A549 (cell line): ENCODE results near the gene SPACA5. TPM values are rescaled to one million over a fixed set of nuclear protein-coding genes. Genes with fewer than 3 reads are reported as not detected.

Experiments used
- ATAC-seq, 2 experiments: fragments of 200-7000 bp in 1 of 2; fragments of >200 bp in 1 of 2; cut with Nextera tagmentation in 1 of 2; cut with Tn5 transposase in 1 of 2; 3 replicates each; pipeline versions ENCODE4 v1.8.0 to v1.9.1; 2018 to 2020; ENCODE audit warnings: mild to moderate bottlenecking in 1 of 2, moderate library complexity in 1 of 2
- CTCF ChIA-PET: fragments of 300-600 bp; sonication (Branson Sonifier 250); formaldehyde crosslinking; extraction: SDS; loops from one replicate; lab custom pipeline; 2021; ENCODE audit warnings: antibody characterized with exemption, inconsistent platforms; lab: Yijun Ruan, JAX
- POLR2A ChIA-PET: fragments of 350-600 bp; formaldehyde crosslinking; extraction: SDS; loops from one replicate; lab custom pipeline; 2021; ENCODE audit warnings: antibody characterized with exemption, inconsistent platforms; lab: Yijun Ruan, JAX
- DNase-seq, 2 experiments: peaks; one replicate each; pipeline versions ENCODE4 v3.0.0 to v3.0.0-alpha.2; 2011 to 2016; ENCODE audit warnings: low read depth in 1 of 2, low spot score in 1 of 2
- FAIRE-seq: peaks from 2 replicates; lab custom pipeline; 2011; peaks lifted over from hg19 to GRCh38; lab: Jason Lieb, UNC
- H3K27ac ChIP-seq, 2 experiments: fragments of >200 bp; sonication (Bioruptor Twin); formaldehyde crosslinking; 3 replicates each; pipeline ENCODE4 v1.5.1; 2016 to 2017
- H3K4me1 ChIP-seq: fragments of >200 bp; sonication (Bioruptor Twin); formaldehyde crosslinking; 3 replicates; pipeline ENCODE4 v1.6.1; 2016
- H3K4me2 ChIP-seq: fragments of >200 bp; sonication (Bioruptor Twin); formaldehyde crosslinking; 3 replicates; pipeline ENCODE4 v1.6.1; 2016
- H3K4me3 ChIP-seq: fragments of >200 bp; sonication (Bioruptor Twin); formaldehyde crosslinking; 3 replicates; pipeline ENCODE4 v1.5.1; 2016
- H3K9me3 ChIP-seq: fragments of >200 bp; sonication (Bioruptor Twin); formaldehyde crosslinking; 3 replicates; pipeline ENCODE4 v1.6.1; 2016
- BCL3 ChIP-seq: fragments of >200 bp; sonication (Bioruptor Twin); formaldehyde crosslinking; IDR thresholded peaks from 3 replicates; pipeline ENCODE4 v1.6.1; 2016
- BHLHE40 ChIP-seq: IDR thresholded peaks from 2 replicates; pipeline ENCODE4 v1.6.1; 2012; ENCODE audit warnings: low read depth, low read length, inconsistent platforms
- CBX2 ChIP-seq: fragments of 200-600 bp; sonication (generic); IDR thresholded peaks from 2 replicates; pipeline ENCODE4 v1.6.1; 2016; ENCODE audit warnings: low read depth, mild to moderate bottlenecking, borderline replicate concordance
- CBX8 ChIP-seq: fragments of 200-600 bp; sonication (generic); IDR thresholded peaks from 2 replicates; pipeline ENCODE4 v1.6.1; 2016
- EHF ChIP-seq: fragments of 250-450 bp; sonication (Bioruptor Pico); IDR thresholded peaks from 2 replicates; pipeline ENCODE4 v1.5.0; 2020; ENCODE audit warnings: mild to moderate bottlenecking
- FOSL2 ChIP-seq, 2 experiments: fragments of 450-650 bp in 1 of 2; fragments of >200 bp in 1 of 2; sonication (Bioruptor Twin) in 1 of 2; formaldehyde crosslinking; IDR thresholded peaks; 2 replicates each; pipeline versions ENCODE4 v1.5.0 to v1.6.1; 2016 to 2020; ENCODE audit warnings: mild to moderate bottlenecking in 1 of 2, moderate library complexity in 1 of 2
- HOXA7 ChIP-seq: fragments of 250-450 bp; sonication (Bioruptor Pico); IDR thresholded peaks from 2 replicates; pipeline ENCODE4 v1.5.0; 2020; ENCODE audit warnings: mild to moderate bottlenecking, moderate library complexity
- HOXB13 ChIP-seq: fragments of 250-450 bp; sonication (Bioruptor Pico); IDR thresholded peaks from 2 replicates; pipeline ENCODE4 v1.5.0; 2020; ENCODE audit warnings: low read depth, mild to moderate bottlenecking, moderate library complexity
- HOXB5 ChIP-seq: fragments of 250-450 bp; sonication (Bioruptor Pico); IDR thresholded peaks from 2 replicates; pipeline ENCODE4 v1.5.0; 2020; ENCODE audit warnings: mild to moderate bottlenecking, moderate library complexity
- JUN ChIP-seq, 2 experiments: fragments of >200 bp; sonication (Bioruptor Twin); formaldehyde crosslinking; IDR thresholded peaks; 2 replicates in 1 of 2; 3 replicates in 1 of 2; pipeline ENCODE4 v1.6.1; 2016 to 2017
- MAX ChIP-seq: IDR thresholded peaks from 2 replicates; pipeline ENCODE4 v1.6.1; 2012
- MAZ ChIP-seq: fragments of 150-350 bp; IDR thresholded peaks from 2 replicates; pipeline ENCODE4 v1.6.1; 2014; ENCODE audit warnings: antibody characterized with exemption, low read depth, low read length, borderline replicate concordance
- POLR2AphosphoS2 ChIP-seq: conservative IDR thresholded peaks from 2 replicates; pipeline ENCODE4 v1.6.1; 2012; ENCODE audit warnings: low read length, improper control_type of control experiment, inconsistent platforms
- RAD21 ChIP-seq, 2 experiments: fragments of >200 bp in 1 of 2; sonication (Bioruptor Twin) in 1 of 2; formaldehyde crosslinking in 1 of 2; IDR thresholded peaks in 1 of 2; conservative IDR thresholded peaks in 1 of 2; 2 replicates in 1 of 2; 3 replicates in 1 of 2; pipeline ENCODE4 v1.6.1; 2012 to 2018; ENCODE audit warnings: inconsistent platforms in 1 of 2
- RARB ChIP-seq: fragments of 250-450 bp; sonication (Bioruptor Pico); IDR thresholded peaks from 2 replicates; pipeline ENCODE4 v1.8.0; 2021; ENCODE audit warnings: mild to moderate bottlenecking, moderate library complexity
- RCOR1 ChIP-seq: fragments of 150-350 bp; IDR thresholded peaks from 2 replicates; pipeline ENCODE4 v1.6.1; 2014; ENCODE audit warnings: antibody characterized with exemption, low read length, low read depth
- RFX5 ChIP-seq: fragments of 450-650 bp; IDR thresholded peaks from 2 replicates; pipeline ENCODE4 v1.7.1; 2014; ENCODE audit warnings: antibody characterized with exemption, mild to moderate bottlenecking, moderate library complexity
- RNF2 ChIP-seq: fragments of 200-600 bp; sonication (generic); IDR thresholded peaks from 2 replicates; pipeline ENCODE4 v1.6.1; 2016; ENCODE audit warnings: low read depth, mild to moderate bottlenecking, antibody characterized with exemption, moderate library complexity, borderline replicate concordance
- TP53 ChIP-seq: fragments of 250-450 bp; sonication (Bioruptor Pico); IDR thresholded peaks from 2 replicates; pipeline ENCODE4 v1.5.0; 2021; ENCODE audit warnings: mild to moderate bottlenecking, moderate library complexity
- USF2 ChIP-seq: fragments of 450-650 bp; IDR thresholded peaks from 2 replicates; pipeline ENCODE4 v1.6.1; 2014; ENCODE audit warnings: antibody characterized with exemption
- WGBS: methylation state at CpG from one replicate; pipeline ENCODE4 v1.1.6; 2017; ENCODE audit errors: missing lambda C conversion rate; 5-methylcytosine and 5-hydroxymethylcytosine counted together
- polyA plus RNA-seq, 4 experiments: library from polyadenylated mRNA; depleted of rRNA in 3 of 4; stranded (reverse); fragments of >200 nt; fragmentation: RNase III in 1 of 4; extraction: RNeasy Plus Mini Kit Qiagen cat#74134 plus additional on column Dnase treatment in 1 of 4; gene quantifications; 2 replicates in 3 of 4; 3 replicates in 1 of 4; pipeline ENCODE4 v1.2.3, GENCODE V29; 2011 to 2017
- TF ChIP-seq, protein P1 (sequence below): fragments of 250-450 bp; sonication (Bioruptor Pico); IDR thresholded peaks from 2 replicates; pipeline ENCODE4 v1.5.0; 2021; ENCODE audit warnings: mild to moderate bottlenecking, moderate library complexity, borderline replicate concordance

The SPACA5 gene
- polyA plus RNA-seq, 2 of the 4 experiments (the other 2 are of a cell fraction), result not detected

DNA sequence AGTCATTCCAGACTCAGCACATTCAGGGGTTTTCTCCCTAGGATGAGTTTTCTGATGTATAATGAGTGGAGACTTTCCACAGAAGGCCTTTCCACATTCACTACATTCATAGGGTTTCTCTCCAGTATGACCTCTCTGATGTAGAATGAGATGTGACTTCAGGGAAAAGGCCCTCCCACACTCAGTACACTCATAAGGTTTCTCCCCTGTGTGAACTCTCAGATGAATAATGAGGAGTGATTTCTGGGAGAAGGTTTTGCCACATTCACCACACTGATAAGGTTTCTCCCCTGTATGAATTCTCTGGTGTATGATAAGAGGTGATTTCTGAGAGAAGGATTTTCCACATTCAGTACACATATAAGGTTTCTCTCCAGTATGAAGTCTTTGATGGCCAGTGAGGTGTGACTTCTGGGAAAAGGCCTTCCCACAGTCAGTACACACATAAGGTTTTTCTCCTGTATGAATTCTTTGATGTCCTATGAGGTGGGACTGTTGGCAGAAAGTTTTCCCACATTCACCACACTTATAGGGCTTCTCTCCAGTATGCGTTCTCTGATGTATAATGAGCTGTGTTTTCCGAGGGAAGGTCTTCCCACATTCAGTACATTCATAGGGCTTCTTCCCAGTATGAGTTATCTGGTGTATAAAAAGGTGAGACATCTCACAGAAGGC, 52.0 kb downstream of the SPACA5 start:
- Histone ChIP-seq H3K4me2 (no peak overlapping the region), H3K4me1 (no peaks in the 10 kb centered on the region), H3K27ac (no peak overlapping the region), H3K9me3 (peaks cover 15% of the 10 kb centered on the region; the same call in 2 of the 3 replicates)
- no peak for DNase-seq
- 7% methylated on average over 2 of the region's 2 CpGs for WGBS
- TF ChIP-seq BHLHE40 (no peak), RCOR1 (no peak), RNF2 (no peak), JUN (IDR thresholded peaks at IDR 0.05) (no peak), HOXB13 (CRISPR knock-in tag) (no peak), FOSL2 (IDR thresholded peaks at IDR 0.05) (no peak), FOSL2 (CRISPR knock-in tag; IDR thresholded peaks at IDR 0.05) (no peak), MAZ (no peak), BCL3 (no peak), USF2 (no peak), POLR2AphosphoS2 (no peak), RFX5 (no peak), RAD21 (conservative IDR thresholded peaks at IDR 0.05 in 1 of 2, IDR thresholded peaks at IDR 0.05 in 1 of 2) (no peak), CBX8 (no peak)
- TF ChIP-seq, all 56 proteins: peak for 0
- POLR2A ChIA-PET, result no interaction called here
- FAIRE-seq (peak; percentile 46), ATAC-seq (no peak)
- no peak overlapping the region for H3K4me3 ChIP-seq
- CTCF ChIA-PET, result no interaction called here

DNA sequence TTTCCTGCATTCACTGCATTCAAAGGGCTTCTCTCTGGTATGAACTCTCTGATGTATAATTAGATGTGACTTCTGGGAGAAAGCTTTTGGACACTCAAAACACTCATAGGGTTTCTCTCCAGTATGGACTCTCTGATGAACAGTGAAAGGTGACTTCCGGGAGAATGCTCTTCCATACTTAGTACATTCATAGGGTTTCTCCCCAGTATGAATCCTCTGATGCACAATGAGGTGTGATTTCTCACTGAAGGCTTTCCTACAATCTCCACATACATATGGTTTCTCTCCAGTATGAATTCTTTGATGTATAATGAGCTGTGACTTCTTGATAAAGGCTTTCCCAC, 52.5 kb downstream of the SPACA5 start:
- Histone ChIP-seq H3K4me1 (no peaks in the 10 kb centered on the region), H3K9me3 (peaks cover 15% of the 10 kb centered on the region; the same call in 2 of the 3 replicates)
- WGBS, result 28% methylated on average over 1 of the region's 1 CpG
- POLR2A ChIA-PET, result no interaction called here
- TF ChIP-seq EHF (CRISPR knock-in tag), result no peak
- no peak for TF ChIP-seq RCOR1
- TF ChIP-seq MAX, result no peak
- TF ChIP-seq, protein P1, sequence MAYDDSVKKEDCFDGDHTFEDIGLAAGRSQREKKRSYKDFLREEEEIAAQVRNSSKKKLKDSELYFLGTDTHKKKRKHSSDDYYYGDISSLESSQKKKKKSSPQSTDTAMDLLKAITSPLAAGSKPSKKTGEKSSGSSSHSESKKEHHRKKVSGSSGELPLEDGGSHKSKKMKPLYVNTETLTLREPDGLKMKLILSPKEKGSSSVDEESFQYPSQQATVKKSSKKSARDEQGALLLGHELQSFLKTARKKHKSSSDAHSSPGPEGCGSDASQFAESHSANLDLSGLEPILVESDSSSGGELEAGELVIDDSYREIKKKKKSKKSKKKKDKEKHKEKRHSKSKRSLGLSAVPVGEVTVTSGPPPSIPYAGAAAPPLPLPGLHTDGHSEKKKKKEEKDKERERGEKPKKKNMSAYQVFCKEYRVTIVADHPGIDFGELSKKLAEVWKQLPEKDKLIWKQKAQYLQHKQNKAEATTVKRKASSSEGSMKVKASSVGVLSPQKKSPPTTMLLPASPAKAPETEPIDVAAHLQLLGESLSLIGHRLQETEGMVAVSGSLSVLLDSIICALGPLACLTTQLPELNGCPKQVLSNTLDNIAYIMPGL (CRISPR knock-in tag), result no peak
- TF ChIP-seq HOXB5 (CRISPR knock-in tag), result no peak
- no peak for TF ChIP-seq TP53 (CRISPR knock-in tag)
- no peak for TF ChIP-seq RARB (CRISPR knock-in tag)
- no peak for TF ChIP-seq HOXA7 (CRISPR knock-in tag)
- TF ChIP-seq CBX2, result no peak
- TF ChIP-seq, all 56 proteins: peak for 0
- Histone ChIP-seq H3K4me3 (no peak overlapping the region), H3K27ac (no peak overlapping the region), H3K4me2 (no peak overlapping the region)
- no peak for ATAC-seq
- CTCF ChIA-PET, result no interaction called here
- DNase-seq, result no peak
- no peak for FAIRE-seq

Other genes with a start within 250 kb of the SPACA5 start
- gene ZNF81, start 170.1 kb upstream of the SPACA5 start, polyA plus RNA-seq (2011; rRNA removed), result 8.3 and 9.3 TPM in 2 replicates
- gene ZNF81, start 170.1 kb upstream of the SPACA5 start, polyA plus RNA-seq (2017; fragmentation: RNase III; extraction: RNeasy Plus Mini Kit Qiagen cat#74134 plus additional on column Dnase treatment), result 3.8 to 4.4 TPM (median 4.3 TPM) in 3 replicates
- gene ZNF182, start 3.0 kb upstream of the SPACA5 start, polyA plus RNA-seq (2011; rRNA removed), result 5.1 and 5.5 TPM in 2 replicates
- gene ZNF182, start 3.0 kb upstream of the SPACA5 start, polyA plus RNA-seq (2017; fragmentation: RNase III; extraction: RNeasy Plus Mini Kit Qiagen cat#74134 plus additional on column Dnase treatment), result 3.7 to 4.5 TPM (median 4.1 TPM) in 3 replicates
- 0.88 and 1.2 TPM in 2 replicates for gene ZNF630, start 64.7 kb downstream of the SPACA5 start, polyA plus RNA-seq (2011; rRNA removed)
- 0.46 to 0.58 TPM (median 0.54 TPM) in 3 replicates for gene ZNF630, start 64.7 kb downstream of the SPACA5 start, polyA plus RNA-seq (2017; fragmentation: RNase III; extraction: RNeasy Plus Mini Kit Qiagen cat#74134 plus additional on column Dnase treatment)
- not detected in 2 replicates for gene SPACA5B, start 123.6 kb downstream of the SPACA5 start, polyA plus RNA-seq (2011; rRNA removed)
- gene SPACA5B, start 123.6 kb downstream of the SPACA5 start, polyA plus RNA-seq (2017; fragmentation: RNase III; extraction: RNeasy Plus Mini Kit Qiagen cat#74134 plus additional on column Dnase treatment), result not detected in 3 replicates
- gene SSX5, start 189.8 kb downstream of the SPACA5 start, polyA plus RNA-seq (2011; rRNA removed), result not detected in 2 replicates
- not detected in 3 replicates for gene SSX5, start 189.8 kb downstream of the SPACA5 start, polyA plus RNA-seq (2017; fragmentation: RNase III; extraction: RNeasy Plus Mini Kit Qiagen cat#74134 plus additional on column Dnase treatment)
- not detected in 2 replicates for gene SSX1, start 248.4 kb downstream of the SPACA5 start, polyA plus RNA-seq (2011; rRNA removed)
- not detected in 3 replicates for gene SSX1, start 248.4 kb downstream of the SPACA5 start, polyA plus RNA-seq (2017; fragmentation: RNase III; extraction: RNeasy Plus Mini Kit Qiagen cat#74134 plus additional on column Dnase treatment)